GM13977 (cell line): ENCODE measurements around the gene SLC38A3.

ENCODE experiments used
- DNase-seq: peaks from one replicate; pipeline ENCODE4 v3.0.0; 2012; ENCODE audit warnings: low spot score
- in situ Hi-C: fragments of 300-500 bp; cut with MboI; formaldehyde crosslinking; loops from one replicate; pipeline ENCODE4 v1.12.0; 2022; ENCODE audit warnings: low sequenced_read_pairs, low pct_unique_long_range_greater_than_20kb, mixed read lengths, inconsistent platforms; ENCODE audit not compliant: unreplicated experiment
- TF ChIP-seq, protein P1 (sequence below): IDR thresholded peaks from 2 replicates; pipeline ENCODE4 v1.5.1; 2012; ENCODE audit warnings: mild to moderate bottlenecking, control low read depth; ENCODE audit not compliant: insufficient read depth; ENCODE audit errors: extremely low read depth, missing control alignments

SLC38A3 gene

DNA sequence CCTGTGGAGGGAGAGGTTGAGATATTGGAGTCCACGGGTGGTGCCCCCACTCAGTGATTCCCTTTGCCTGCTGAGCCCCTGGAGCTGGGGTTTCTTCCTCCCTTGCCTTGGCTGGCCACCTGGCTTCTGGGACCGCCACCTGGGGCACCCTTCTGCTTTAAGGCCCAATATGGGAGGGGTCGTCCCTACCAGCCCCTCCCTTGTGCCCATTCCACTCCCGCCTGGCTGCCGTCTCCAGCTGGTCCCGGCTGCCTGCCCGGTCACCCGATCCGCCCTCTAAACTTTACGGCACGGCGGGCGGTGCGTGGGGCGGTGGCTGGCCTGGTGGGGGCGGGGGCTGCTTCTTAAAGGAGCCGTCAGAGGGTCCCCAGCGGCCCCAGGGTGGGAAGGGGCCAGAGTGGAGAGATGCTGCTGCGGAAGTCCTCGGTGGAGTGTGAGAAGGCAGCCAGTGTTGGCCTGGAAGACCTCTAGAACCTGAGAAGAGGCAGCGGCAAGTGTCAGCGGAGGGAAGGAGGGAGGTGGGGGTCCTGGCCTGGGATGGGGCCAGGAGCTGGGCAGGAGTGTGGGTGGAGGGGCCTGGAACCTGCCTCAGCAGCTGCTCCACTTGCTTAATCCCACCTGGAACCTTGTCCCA, 62.3 kb downstream of the SLC38A3 start:
- in situ Hi-C loops: no loop called here
- TF ChIP-seq, protein P1, sequence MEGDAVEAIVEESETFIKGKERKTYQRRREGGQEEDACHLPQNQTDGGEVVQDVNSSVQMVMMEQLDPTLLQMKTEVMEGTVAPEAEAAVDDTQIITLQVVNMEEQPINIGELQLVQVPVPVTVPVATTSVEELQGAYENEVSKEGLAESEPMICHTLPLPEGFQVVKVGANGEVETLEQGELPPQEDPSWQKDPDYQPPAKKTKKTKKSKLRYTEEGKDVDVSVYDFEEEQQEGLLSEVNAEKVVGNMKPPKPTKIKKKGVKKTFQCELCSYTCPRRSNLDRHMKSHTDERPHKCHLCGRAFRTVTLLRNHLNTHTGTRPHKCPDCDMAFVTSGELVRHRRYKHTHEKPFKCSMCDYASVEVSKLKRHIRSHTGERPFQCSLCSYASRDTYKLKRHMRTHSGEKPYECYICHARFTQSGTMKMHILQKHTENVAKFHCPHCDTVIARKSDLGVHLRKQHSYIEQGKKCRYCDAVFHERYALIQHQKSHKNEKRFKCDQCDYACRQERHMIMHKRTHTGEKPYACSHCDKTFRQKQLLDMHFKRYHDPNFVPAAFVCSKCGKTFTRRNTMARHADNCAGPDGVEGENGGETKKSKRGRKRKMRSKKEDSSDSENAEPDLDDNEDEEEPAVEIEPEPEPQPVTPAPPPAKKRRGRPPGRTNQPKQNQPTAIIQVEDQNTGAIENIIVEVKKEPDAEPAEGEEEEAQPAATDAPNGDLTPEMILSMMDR: no peak

DNA sequence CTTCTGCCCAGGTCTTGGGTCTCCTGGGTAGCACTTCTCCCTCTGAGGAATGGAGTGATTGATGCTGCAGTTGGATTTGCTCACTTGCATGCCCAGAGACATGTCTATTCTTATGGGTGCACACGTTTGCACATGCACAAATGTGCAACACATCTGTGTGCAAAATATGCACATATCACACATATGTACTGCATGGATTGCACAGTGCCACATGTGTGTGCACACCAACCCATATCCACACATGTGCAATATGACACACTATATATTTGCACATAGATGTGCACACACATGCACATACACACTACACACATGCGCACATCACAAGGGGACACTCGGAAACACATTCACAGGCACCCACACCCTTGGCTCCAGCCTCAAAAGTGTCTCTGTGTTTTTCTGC, 63.2 kb downstream of the SLC38A3 start:
- in situ Hi-C loops: no loop called here
- peak; percentile 32 for DNase-seq
- TF ChIP-seq, protein P1: no peak

More for the DNA sequence above, 62.3 kb downstream of the SLC38A3 start:
- no peak for DNase-seq

DNA sequence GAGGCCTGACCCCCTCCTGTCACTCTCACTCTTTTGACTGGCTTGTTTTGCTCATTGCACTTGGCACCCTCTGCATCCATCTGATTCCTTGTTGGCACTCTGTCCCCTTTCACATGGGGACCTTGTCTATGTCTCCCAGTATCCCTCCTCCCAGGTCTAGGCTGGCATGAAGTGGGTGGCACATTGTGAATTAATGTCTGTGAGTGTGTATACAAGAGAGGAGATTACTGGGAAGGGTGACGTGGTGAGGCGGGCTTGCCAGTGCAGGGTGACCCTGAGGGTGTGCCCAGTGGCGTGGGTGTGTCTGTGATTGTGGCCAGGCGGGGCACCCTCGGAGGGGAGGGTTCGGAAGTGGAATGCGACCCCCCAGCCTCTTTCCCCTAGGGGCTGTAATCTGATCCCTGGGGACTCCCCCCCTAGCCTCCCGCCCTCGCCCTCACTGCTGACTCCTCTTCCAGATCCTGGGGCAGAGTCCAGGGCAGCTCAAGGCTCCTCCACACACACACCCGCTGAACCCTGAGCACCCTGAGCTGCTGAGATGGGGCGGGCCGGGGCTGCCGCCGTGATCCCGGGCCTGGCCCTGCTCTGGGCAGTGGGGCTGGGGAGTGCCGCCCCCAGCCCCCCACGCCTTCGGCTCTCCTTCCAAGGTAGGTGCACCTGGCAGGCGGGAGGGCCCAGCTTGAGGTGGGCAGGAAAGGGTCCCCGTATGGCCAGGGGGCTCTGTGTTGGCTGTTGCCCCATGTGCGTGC, 63.8 kb downstream of the SLC38A3 start, which contains the start of gene SEMA3B:
TSS of gene SEMA3B (plus strand) at position 445 of the 749 bp plus-strand sequence. CDS start at position 539, 94 bp downstream.
- in situ Hi-C loops: no loop called here
- TF ChIP-seq, protein P1: no peak
- no peak for DNase-seq

DNA sequence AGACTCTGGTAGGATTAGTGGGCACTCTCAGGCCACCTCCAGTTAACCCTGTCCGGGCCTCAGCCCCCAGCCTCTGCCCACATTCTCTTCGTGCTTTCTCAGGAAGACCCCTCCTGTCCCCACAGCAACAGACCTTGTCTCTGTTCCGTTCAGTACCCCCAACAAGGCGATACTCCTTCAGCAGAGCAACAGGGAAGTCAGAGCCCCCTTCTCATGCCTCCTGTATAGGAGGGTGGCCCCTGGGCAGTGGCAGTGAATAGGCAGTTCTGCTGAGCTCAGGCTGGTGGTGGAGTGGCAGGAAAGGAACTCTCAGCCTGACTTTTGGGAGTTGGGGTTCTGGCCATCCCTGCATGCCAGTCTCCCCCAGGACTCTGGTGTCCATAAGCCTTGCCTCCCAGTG, 64.4 kb downstream of the SLC38A3 start:
- TF ChIP-seq, protein P1: no peak

DNA sequence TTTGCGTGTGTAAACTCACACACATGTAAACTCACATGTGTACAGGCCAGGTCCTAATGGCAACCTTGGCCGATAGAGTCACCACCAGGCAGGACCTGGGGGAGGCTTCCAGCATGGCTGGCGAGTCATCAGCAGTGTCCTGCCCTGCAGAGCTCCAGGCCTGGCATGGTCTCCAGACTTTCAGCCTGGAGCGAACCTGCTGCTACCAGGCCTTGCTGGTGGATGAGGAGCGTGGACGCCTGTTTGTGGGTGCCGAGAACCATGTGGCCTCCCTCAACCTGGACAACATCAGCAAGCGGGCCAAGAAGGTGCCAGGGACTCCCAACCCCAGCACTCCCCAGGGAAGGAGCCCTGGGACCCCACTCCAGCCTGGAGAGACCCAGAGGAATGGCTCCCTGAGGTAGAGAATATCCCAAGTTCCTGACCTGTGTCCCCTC, 64.9 kb downstream of the SLC38A3 start:
- DNase-seq: no peak
- in situ Hi-C loops: loop anchor here (10.0 kb wide), 1 partner anchor 45 kb away; no protein-coding TSS in a partner anchor
- TF ChIP-seq, protein P1: no peak

More for the DNA sequence above, 64.4 kb downstream of the SLC38A3 start:
- no peak for DNase-seq
- in situ Hi-C loops: no loop called here

DNA sequence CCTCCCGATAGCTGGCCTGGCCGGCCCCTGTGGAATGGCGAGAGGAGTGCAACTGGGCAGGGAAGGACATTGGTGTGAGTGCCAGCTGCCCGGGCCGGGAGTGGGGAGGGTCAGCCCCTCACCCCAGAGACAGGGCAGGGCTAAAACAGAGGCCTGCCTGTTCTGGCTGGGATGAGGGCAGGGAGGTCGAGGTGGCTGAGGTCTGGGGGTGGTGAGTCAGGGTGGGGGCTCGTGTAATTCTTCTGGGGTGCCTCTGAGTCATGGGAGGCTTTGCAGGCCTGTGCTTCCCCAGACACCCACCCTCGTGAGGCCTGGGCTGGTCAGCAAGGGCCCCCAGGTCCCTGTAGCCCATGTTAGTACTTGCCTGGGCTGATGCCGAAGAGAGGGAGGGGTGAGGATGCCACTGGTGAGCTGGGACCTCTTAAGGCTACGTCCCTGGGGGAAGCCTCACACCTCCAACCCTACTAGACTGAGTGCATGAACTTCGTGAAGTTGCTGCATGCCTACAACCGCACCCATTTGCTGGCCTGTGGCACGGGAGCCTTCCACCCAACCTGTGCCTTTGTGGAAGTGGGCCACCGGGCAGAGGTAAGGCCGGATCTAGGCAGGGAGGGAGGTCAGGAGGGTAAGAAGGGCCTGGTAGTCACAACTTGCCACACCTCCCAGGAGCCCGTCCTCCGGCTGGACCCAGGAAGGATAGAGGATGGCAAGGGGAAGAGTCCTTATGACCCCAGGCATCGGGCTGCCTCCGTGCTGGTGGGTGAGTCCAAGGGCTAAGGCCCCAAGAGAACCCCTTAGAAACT, 65.6 kb downstream of the SLC38A3 start:
- DNase-seq: no peak
- in situ Hi-C loops: loop anchor here (10.0 kb wide), 1 partner anchor 46 kb away; no protein-coding TSS in a partner anchor
- TF ChIP-seq, protein P1: no peak
